ENCODE measurements around the gene GRAMD2A. TPM values are rescaled to one million over a fixed set of nuclear protein-coding genes. Genes with fewer than 3 reads are reported as not detected.
A peak's percentile ranks its signal among the peaks of the same experiment; 100 is the strongest.

The GRAMD2A gene
- total RNA-seq, 1 donor from 2014 or later, result 5.0 TPM

DNA sequence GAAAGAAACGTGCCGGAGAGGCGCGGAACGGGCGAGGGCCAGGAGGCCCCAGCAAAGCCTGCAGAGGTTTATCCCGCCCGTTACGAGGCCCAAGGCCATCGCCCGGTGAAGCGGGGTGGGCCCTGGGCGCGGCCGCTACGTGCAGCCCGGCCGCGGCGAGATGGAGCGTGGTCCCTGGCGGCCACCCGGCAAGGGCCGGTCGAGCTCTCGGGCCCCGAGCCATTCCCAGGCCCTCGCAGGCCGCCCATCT lies 32.3 kb upstream of the GRAMD2A start:
- no peak for DNase-seq (ENCODE audit: low read depth)
- peak overlapping the region; percentile 76 for H3K4me3 ChIP-seq (ENCODE audit: low read depth, low read length)
- TF ChIP-seq CTCF (conservative IDR thresholded peaks at IDR 0.05; ENCODE audit: low read depth, low read length), result no peak

GRCh38 chr15:72229076-72229946 lies 31.7 kb upstream of the GRAMD2A start:
- H3K4me3 ChIP-seq (ENCODE audit: low read depth, low read length), result peak overlapping the region; percentile 76
- no peak for TF ChIP-seq CTCF (conservative IDR thresholded peaks at IDR 0.05; ENCODE audit: low read depth, low read length)
- no peak for DNase-seq (ENCODE audit: low read depth)

DNA sequence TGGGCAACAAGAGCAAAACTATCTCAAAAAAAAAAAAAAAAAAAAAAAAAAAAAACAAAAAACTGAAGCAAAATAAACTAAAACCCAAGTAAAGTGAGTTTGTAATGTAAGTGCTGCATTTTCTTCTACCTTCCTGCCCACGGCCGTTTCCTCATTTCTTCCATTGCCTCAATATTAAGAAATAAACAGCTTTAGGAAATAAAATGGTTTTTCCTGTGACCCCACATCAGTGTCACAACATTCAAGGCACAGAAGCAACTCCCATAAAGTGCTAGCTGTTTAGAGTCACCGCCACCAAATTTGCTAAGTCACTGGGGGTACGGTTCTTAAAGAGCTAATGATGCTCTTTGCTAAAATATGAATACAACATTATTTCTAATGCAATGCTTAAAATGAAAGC lies 30.1 kb upstream of the GRAMD2A start:
- peak overlapping the region; percentile 76 for H3K4me3 ChIP-seq (ENCODE audit: low read depth, low read length)
- DNase-seq (ENCODE audit: low read depth), result no peak
- no peak for TF ChIP-seq CTCF (conservative IDR thresholded peaks at IDR 0.05; ENCODE audit: low read depth, low read length)

GRCh38 chr15:72227192-72227586 lies 29.6 kb upstream of the GRAMD2A start:
- H3K4me3 ChIP-seq (ENCODE audit: low read depth, low read length), result peak overlapping the region; percentile 76
- no peak for TF ChIP-seq CTCF (conservative IDR thresholded peaks at IDR 0.05; ENCODE audit: low read depth, low read length)
- DNase-seq (ENCODE audit: low read depth), result peak; percentile 68

DNA sequence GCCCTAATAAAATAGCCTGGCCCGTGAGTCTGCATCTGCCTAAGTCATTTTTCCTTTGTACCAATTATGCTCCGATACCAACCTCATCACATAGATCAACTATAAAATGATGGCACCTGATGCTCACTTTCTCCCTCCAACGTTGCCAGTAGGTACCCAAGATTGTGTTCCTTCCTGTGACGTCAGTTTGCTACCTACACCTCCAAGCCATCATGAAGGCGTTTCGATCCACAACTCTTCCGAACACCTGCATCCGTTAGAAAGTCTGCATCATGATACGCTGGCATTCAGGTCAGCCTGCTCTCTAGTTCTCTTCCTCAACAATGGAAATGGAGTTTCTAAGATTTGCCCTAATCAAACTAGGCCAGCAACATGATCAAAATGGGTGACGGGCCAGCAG lies 25.7 kb upstream of the GRAMD2A start:
- no peak overlapping the region for H3K4me3 ChIP-seq (ENCODE audit: low read depth, low read length)
- TF ChIP-seq CTCF (conservative IDR thresholded peaks at IDR 0.05; ENCODE audit: low read depth, low read length), result no peak
- no peak for DNase-seq (ENCODE audit: low read depth)

DNA sequence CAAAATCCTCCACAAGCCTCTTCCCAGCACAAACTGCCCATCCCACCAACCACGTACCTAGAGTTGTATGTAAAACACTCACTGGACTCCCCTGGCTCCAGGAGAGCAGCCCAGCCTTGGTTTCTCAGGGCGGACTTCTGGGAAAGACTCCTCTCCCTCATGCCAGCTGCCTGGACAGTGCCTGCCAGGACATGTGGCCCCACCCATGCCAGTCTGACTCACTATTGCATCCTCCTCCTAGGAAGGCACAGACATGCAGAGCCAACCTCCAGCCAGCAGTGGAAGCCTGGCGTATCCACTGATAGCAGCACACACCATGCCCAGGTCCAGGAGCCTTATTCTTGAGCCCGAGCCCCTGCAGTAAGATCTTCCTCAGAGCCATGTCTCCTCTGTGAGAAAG lies 24.8 kb upstream of the GRAMD2A start:
- no peak overlapping the region for H3K4me3 ChIP-seq (ENCODE audit: low read depth, low read length)
- DNase-seq (ENCODE audit: low read depth), result no peak
- no peak for TF ChIP-seq CTCF (conservative IDR thresholded peaks at IDR 0.05; ENCODE audit: low read depth, low read length)

DNA sequence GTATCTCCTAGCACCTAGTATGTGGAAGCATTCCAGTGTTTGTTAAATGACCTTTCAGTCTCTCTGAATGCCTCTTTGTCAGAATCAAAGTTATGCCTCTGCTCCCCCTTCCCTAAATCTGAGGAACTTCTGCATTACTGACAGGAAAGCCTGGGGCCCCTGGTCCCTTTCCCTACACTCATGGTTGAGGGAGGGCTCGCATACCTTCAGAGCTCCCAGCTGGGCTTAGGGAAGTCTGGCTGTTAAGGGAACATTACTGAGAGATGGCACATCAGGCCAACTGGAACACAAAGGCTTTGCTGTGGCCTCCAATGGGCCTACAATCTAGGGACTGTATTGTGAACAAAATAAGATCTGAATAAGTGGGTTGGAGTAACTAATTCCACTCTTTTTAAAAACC lies 23.1 kb upstream of the GRAMD2A start:
- no peak overlapping the region for H3K4me3 ChIP-seq (ENCODE audit: low read depth, low read length)
- TF ChIP-seq CTCF (conservative IDR thresholded peaks at IDR 0.05; ENCODE audit: low read depth, low read length), result no peak
- DNase-seq (ENCODE audit: low read depth), result no peak
